ENCODE data around the gene RPL31. TPM values are rescaled to one million over a fixed set of nuclear protein-coding genes. Genes with fewer than 3 reads are reported as not detected.

The RPL31 gene
- total RNA-seq, 1 experiment from 2014 or later: 682 TPM

- DNase-seq (ENCODE audit: low read depth, low spot score) (no peak), ATAC-seq (no peak)
- no peaks in the 10 kb centered on the region for H3K4me1 ChIP-seq (ENCODE audit: control insufficient read depth, insufficient read depth, low read length)
- ChIA-PET POLR2A (no interaction called here), CTCF (no interaction called here)
- TF ChIP-seq, protein P1, sequence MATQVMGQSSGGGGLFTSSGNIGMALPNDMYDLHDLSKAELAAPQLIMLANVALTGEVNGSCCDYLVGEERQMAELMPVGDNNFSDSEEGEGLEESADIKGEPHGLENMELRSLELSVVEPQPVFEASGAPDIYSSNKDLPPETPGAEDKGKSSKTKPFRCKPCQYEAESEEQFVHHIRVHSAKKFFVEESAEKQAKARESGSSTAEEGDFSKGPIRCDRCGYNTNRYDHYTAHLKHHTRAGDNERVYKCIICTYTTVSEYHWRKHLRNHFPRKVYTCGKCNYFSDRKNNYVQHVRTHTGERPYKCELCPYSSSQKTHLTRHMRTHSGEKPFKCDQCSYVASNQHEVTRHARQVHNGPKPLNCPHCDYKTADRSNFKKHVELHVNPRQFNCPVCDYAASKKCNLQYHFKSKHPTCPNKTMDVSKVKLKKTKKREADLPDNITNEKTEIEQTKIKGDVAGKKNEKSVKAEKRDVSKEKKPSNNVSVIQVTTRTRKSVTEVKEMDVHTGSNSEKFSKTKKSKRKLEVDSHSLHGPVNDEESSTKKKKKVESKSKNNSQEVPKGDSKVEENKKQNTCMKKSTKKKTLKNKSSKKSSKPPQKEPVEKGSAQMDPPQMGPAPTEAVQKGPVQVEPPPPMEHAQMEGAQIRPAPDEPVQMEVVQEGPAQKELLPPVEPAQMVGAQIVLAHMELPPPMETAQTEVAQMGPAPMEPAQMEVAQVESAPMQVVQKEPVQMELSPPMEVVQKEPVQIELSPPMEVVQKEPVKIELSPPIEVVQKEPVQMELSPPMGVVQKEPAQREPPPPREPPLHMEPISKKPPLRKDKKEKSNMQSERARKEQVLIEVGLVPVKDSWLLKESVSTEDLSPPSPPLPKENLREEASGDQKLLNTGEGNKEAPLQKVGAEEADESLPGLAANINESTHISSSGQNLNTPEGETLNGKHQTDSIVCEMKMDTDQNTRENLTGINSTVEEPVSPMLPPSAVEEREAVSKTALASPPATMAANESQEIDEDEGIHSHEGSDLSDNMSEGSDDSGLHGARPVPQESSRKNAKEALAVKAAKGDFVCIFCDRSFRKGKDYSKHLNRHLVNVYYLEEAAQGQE (IDR thresholded peaks at IDR 0.05; ENCODE audit: insufficient read depth in 1 of 2, low read depth in 2 of 2, low read length in 1 of 2): no peak
- TF ChIP-seq CTCF (IDR thresholded peaks at IDR 0.05): no peak
- TF ChIP-seq SIN3A (IDR thresholded peaks at IDR 0.05; ENCODE audit: borderline replicate concordance, insufficient read depth, low read depth, low read length): no peak
- TF ChIP-seq POLR2AphosphoS5 (IDR thresholded peaks at IDR 0.05; ENCODE audit: low read depth, low read length): no peak
- no peak for TF ChIP-seq TCF7L2 (IDR thresholded peaks at IDR 0.05; ENCODE audit: low read depth, low read length)
- intact Hi-C loops (cut with micrococcal nuclease; ENCODE audit: unreplicated experiment) (no loop called here), in situ Hi-C loops (cut with HindIII; ENCODE audit: low pct_unique_long_range_greater_than_20kb, low sequenced_read_pairs) (no loop called here)
- no peaks in the 10 kb centered on the region for H3K27me3 ChIP-seq (ENCODE audit: control insufficient read depth, insufficient read depth, low read length)
- H3K4me3 ChIP-seq (ENCODE audit: low read depth in 2 of 2, low read length in 2 of 2): no peak overlapping the region
- no peaks in the 10 kb centered on the region for H3K9me3 ChIP-seq (ENCODE audit: control insufficient read depth, insufficient read depth, low read depth, low read length)
- H3K27ac ChIP-seq (ENCODE audit: low read length): no peak overlapping the region
- no peaks in the 10 kb centered on the region for H3K36me3 ChIP-seq (ENCODE audit: control insufficient read depth, insufficient read depth, low read length)
- BruUV-seq (replicated peaks): no TSS peak
These were observed 32.1 kb upstream of the RPL31 start for GRCh38 chr2:100969998-100970397.

DNA sequence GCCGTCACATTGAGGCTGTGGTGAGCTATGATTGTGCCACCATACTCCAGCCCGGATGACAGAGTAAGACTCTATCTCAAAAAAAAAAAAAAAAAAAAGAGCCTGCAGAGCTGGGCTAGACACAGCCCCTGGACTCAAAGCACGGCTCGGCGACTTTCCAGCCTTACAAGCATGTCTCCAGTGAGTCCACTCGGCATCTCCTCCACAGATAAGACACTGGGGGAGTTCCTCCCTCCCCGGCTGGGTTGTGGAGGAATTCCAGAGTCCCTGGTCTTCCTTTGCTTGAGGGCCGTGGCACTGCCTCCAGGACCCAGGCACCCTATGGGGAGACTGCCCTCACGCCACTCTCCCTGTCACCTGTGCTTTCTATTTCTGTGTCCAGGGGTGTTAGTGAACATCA lies 30.9 kb upstream of the RPL31 start:
- no peaks in the 10 kb centered on the region for H3K27me3 ChIP-seq (ENCODE audit: control insufficient read depth, insufficient read depth, low read length)
- in situ Hi-C loops (cut with HindIII; ENCODE audit: low pct_unique_long_range_greater_than_20kb, low sequenced_read_pairs) (no loop called here), intact Hi-C loops (cut with micrococcal nuclease; ENCODE audit: unreplicated experiment) (no loop called here)
- no peaks in the 10 kb centered on the region for H3K9me3 ChIP-seq (ENCODE audit: control insufficient read depth, insufficient read depth, low read depth, low read length)
- peaks cover 4% of the 10 kb centered on the region; the same call in 1 of the 2 replicates for H3K36me3 ChIP-seq (ENCODE audit: control insufficient read depth, insufficient read depth, low read length)
- ATAC-seq (no peak), DNase-seq (ENCODE audit: low read depth, low spot score) (no peak)
- ChIA-PET POLR2A (no interaction called here), CTCF (no interaction called here)
- H3K4me1 ChIP-seq (ENCODE audit: control insufficient read depth, insufficient read depth, low read length): no peaks in the 10 kb centered on the region
- no peak overlapping the region for H3K4me3 ChIP-seq (ENCODE audit: low read depth in 2 of 2, low read length in 2 of 2)
- no TSS peak for BruUV-seq (replicated peaks)
- TF ChIP-seq CTCF (IDR thresholded peaks at IDR 0.05) (no peak), TCF7L2 (IDR thresholded peaks at IDR 0.05; ENCODE audit: low read depth, low read length) (no peak), POLR2AphosphoS5 (IDR thresholded peaks at IDR 0.05; ENCODE audit: low read depth, low read length) (no peak)
- TF ChIP-seq, protein P1 (IDR thresholded peaks at IDR 0.05; ENCODE audit: insufficient read depth in 1 of 2, low read depth in 2 of 2, low read length in 1 of 2): no peak
- no peak overlapping the region for H3K27ac ChIP-seq (ENCODE audit: low read length)

All from Panc1 (cell line).